Activated CD4-positive, alpha-beta T cell treated with anti-CD3 and anti-CD28 coated beads, Interleukin-2, Interleukin-6, amounts not matched to agents 100 ng/mL and 50 ng/mL, durations not matched to agents 16 hours and 8 hours (primary cell): Measurements from ENCODE around the gene PPP1R12A.

Source experiments
- DNase-seq: peaks from one replicate; pipeline ENCODE4 v3.0.0-alpha.2; 2020

Gene PPP1R12A

GRCh38 chr12:79934281-79935020, 446 bp downstream of the PPP1R12A start:
- peak; percentile 43 for DNase-seq

- peak; percentile 42 for DNase-seq
Measured at GRCh38 chr12:79933532-79934264, 1.2 kb downstream of the PPP1R12A start.

GRCh38 chr12:79933043-79933442, 1.9 kb downstream of the PPP1R12A start:
- DNase-seq, result no peak

DNA sequence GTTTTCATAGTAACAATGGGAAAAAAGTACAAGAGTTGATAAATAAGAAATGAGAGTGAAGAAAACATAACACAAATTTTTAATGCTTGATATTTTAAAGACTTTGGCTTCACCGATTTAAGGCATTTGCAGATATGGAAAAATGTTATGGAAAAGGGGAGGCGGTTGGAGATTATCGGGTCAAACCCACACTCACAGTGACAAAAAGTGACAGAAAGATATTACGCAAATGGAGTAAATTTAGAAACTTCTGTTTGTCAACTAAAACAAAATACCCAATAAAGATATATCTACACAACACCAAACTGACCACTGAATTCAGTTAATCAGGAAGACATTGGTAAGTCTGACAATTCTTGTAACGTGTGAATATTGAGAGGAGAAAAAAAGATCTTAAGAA, 2.5 kb downstream of the PPP1R12A start:
- no peak for DNase-seq

- no peak for DNase-seq
Measured at GRCh38 chr12:79929065-79929464, 5.8 kb downstream of the PPP1R12A start.

DNA sequence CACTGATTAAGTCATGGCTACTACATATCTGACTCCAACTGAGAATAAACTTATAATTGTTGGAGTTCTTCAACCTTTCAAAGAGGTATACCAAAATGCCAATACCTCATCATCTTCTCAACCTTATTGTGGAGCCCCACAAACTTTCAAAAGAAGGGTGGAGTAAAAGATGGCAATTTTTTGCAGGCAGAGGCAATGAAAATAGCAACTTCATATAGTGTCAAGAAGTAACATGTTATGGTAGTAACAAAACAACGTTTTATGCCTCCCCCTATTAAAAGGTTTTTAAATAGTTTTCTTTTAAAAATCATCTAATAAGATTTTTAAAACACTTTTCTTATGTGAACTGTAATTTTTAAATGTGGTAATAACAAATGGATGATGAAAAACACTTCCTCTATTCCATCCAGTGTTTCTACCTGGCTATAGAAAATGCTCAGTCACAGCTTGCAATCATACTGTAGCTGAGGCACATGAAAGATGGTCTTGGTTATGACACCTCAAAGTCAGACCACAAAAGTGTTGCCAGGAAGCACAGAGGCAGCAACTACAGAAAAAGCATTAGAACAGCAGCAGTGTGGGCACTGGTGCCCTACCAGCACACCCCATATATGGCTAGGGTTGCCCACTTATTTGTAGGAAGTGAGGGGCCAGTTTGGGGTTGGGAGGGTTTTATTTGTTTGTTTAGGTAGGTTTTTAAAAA, 7.0 kb downstream of the PPP1R12A start:
- DNase-seq, result peak; percentile 87

- DNase-seq, result no peak
Measured at GRCh38 chr12:79926951-79927350, 7.9 kb downstream of the PPP1R12A start.

DNA sequence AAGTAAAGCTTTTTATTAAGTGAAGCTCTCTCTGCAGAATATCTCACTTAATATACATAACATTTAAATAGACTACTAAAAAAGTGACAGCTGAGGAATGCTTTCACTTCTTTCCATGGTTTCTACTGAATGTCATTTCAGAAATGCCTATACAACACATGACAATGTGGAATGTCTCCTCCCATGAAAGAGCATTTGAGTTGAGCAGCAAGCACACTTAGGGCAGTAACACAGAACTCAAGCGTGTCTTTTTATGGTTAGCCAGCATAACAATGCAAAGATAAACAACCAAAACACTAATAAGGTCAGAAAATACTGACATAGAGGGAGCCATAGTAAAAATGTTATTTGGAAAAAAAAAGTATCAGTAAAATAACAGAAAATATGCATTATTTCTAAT, 9.4 kb downstream of the PPP1R12A start:
- no peak for DNase-seq

GRCh38 chr12:79921786-79922185, 13.1 kb downstream of the PPP1R12A start:
- DNase-seq, result no peak

DNA sequence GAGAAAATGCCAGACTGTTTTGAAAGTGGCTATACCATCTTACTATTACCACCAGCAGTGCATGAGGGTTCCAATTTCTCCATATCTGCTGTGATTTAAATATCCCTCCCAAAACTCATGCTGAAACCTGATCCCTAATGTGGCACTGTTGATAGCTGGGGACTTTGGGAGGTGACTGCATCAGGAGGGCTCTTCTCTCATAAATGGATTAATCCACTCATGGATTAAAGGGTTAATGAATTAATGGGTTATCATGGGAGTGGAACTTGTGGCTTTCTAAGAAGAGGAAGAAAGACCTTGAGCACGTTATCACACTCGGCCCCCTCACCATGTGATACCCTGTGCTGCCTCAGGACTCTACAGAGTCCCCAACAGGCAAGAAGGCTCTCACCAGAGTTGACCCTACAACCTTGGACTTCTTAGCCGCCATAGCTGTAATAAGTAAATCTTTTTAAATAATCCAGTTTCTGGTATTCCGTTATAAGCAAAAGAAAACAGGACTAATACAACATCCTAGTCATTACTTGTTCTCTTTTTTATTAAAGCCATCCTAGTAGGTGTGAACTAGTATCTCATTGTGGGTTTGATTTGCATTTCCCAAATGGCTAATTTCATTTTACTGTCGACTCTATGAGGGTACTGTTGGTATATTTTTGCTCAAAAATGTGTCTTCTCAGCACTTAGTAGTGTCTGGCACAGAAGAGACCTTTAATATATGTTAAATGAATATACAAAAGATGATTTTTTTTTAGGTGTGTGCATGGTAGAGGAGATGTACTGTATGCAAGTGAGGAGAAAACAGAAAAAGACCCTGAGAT, 14.3 kb downstream of the PPP1R12A start:
- DNase-seq, result no peak

DNA sequence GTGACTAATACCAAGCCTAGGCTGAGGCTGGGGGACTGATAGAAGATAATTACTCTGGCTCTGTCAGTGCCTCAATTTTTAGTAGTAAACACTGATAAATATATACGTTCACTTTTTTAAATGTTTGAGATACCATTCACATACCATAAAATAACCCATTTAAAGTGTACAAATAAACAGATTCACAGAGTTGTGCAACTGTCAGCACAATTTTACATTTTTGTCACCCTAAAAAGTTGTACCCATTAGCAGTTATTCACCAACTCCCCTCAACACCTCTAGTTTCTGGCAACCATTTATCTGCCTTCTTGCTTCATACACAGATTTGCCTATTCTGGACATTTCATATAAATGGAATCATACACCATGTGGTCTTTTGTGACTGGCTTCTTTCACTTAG, 15.1 kb downstream of the PPP1R12A start:
- no peak for DNase-seq

GRCh38 chr12:79916826-79917225, 18.1 kb downstream of the PPP1R12A start:
- DNase-seq, result no peak

- no peak for DNase-seq
Measured at GRCh38 chr12:79911889-79912656, 22.8 kb downstream of the PPP1R12A start.

DNA sequence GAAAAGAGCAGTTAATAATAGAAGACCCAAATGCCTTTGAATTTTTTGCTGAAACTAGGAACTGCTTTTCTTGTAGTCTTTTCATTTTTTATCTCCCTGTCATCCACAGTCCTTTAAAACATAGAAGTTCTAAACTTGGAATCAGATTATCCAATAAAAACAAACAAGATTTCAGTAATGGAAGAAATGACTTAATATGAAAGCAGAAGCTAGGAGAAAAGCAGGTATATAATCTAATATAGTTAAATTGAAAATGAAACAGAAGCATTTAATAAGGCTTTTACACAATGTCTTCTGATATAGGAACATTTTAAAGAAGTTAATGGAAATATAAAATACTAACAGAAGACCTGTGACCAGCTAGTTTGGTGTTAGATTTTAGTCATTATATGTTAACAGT, 26.5 kb downstream of the PPP1R12A start:
- DNase-seq, result no peak

DNA sequence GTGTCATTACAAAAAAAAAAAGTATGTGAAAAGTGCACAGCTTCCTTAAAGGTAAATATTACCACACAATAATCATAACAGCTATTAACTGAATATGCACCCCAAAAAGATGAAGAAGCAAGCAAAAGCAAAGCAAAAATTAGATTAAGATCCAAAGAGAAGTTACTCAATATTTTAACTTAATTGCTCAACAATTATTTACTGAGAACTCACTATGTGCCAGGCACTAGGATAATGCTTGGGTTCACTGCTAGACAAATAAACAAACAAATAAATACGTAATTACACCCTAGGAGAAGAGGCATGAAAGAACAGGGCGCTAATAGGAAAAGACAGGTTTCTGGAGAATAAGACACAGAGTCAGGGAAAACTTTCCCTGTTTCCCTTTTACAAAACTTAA, 33.4 kb downstream of the PPP1R12A start:
- DNase-seq, result no peak

GRCh38 chr12:79900951-79901350, 33.9 kb downstream of the PPP1R12A start:
- no peak for DNase-seq

DNA sequence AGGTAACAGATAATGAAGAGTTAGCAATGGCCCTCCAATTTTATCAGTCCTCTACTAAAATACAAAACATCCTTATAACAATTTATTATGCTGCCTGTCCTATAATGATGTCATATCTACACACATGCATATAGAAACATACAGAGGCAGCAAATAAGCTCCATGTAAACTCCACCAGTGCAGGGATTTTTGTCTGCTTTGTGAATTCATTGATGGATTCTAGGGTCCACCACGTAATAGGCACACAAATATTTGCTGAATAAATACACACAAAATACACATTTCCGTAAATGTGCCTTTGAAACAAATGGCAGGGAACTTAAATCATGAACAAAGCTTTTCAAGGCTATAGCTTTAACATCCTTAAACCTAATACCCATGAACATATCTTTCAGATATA, 34.7 kb downstream of the PPP1R12A start:
- no peak for DNase-seq

GRCh38 chr12:79897617-79898016, 37.3 kb downstream of the PPP1R12A start:
- no peak for DNase-seq

DNA sequence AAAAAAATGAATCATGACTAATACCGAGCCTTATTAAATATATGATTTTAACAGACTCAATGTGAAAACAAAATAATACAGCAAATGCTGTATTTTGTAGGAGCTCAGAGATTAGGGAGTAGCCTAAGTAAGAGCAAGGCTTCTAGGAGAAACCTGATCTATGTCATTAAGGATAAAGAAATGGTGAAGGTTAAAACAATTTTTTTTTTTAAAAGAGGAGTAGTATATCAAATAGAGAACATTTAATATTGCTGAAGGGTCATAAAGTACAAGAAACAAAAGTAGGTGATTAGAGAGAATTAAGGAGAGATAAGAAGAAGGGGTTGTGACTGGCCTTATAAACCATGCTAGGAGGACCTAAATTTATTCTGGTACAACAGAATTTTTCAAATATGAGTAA, 39.1 kb downstream of the PPP1R12A start:
- no peak for DNase-seq

DNA sequence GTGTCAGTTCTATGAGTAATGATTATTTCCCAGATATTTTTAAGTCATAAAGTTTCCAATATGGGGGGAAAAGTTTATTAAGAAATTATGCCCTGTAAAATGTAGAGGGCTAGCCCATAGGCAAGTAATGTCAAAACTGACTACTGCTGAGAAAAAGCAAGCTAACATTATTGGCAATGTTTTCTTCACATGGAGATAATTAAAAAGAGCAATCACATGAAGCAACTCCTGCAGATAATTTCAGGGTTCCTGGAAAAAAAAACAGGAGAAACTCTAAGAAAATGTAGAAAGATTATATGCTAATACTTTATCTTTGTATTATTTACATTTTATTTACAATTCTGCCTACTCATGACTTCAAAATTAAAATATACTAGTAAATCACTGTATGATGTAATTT, 39.8 kb downstream of the PPP1R12A start:
- no peak for DNase-seq

DNA sequence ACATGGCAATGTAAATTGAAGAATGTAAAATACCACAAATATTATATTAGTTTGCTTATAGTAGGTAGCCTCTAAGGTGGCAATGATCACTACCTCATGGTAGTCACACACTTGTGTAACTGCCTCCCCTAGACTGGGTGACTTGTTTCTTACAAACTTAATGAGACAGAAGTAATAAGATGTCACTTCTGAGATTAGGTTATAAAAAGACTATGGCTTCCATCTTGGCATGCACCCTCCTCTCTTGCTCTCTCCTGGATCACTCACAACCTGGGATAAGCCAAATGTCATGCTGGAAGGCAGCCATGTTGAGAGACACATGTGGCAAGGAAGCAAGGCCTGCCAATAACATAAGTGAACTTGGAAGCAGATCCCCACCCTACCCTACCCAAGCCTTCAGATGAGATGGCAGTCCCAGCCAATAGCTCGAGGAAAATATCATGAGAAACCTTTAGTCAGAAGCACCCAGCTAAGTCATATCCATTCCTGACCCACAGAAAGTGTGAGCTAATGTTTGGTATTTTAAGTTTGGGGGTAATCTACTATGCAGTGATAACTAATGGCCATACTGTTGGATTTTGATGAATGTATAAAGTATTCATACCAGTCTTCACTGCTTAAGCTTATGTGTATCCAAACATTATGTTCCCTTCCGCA, 43.3 kb downstream of the PPP1R12A start:
- DNase-seq, result no peak

DNA sequence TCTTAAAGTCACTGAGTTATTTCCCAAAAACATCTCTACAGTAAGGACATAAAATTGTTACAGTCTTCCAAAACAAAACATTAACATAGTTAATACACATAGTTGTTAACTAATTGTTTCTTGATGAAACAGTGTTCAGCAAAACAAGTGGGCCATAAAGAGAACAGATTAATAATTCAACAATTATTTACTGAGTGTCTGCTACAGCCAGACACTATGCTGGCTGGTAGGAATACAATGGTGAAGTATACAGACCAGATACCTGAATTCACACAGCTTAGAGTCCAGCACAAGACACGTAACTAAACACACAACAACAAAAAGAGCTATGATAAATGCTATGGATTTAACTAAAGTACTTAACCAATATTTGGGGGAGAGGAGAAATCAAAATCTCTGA, 47.0 kb downstream of the PPP1R12A start:
- DNase-seq, result no peak
